ENCODE data around the gene GRIK5. TPM values are rescaled to one million over a fixed set of nuclear protein-coding genes. Genes with fewer than 3 reads are reported as not detected.

The GRIK5 gene
- total RNA-seq, 1 experiment from 2014 or later, result 0.96 TPM

DNA sequence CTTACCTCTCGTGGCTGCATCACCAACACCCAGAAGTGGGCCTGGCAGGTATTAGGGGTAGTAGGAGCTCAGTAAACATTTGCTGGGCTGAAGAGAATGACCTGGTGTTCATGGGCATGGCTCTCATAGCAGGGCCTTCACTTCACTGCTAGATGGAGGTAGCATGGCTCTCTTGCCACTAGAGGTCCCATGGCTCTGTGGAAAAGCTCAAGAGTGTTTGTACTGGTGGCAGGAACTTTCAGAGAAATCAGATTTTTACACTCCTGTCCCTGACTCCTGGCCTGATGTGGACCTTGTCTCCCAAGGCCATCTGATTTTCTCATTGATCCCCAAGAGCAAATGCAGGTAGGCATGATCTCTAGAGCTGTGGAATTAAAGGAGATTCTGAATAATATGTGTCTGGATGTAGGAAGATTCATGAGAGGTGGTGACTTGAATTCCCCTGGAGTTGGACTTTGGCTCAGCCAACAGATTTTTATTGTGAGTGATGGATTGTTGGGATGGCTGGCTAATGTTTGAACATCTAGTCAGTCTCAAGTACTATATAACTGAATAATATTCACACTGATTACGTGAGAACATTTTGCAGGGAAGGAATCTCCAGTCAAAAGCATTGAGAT lies 11.7 kb upstream of the GRIK5 start:
- intact Hi-C loops (cut with micrococcal nuclease; ENCODE audit: unreplicated experiment), result no loop called here
- H4K20me1 ChIP-seq (ENCODE audit: insufficient read depth), result peaks cover 46% of the 10 kb centered on the region
- H3K79me2 ChIP-seq (ENCODE audit: low read depth), result peaks cover 45% of the 10 kb centered on the region
- no peak for DNase-seq
- POLR2A ChIA-PET (ENCODE audit: unreplicated experiment), result interaction anchor here (0.6 kb wide), 1 partner anchor 488 kb away, joined by 4 read pairs; no protein-coding TSS in a partner anchor
- H3K4me1 ChIP-seq (replicated peaks; ENCODE audit: insufficient read depth), result peaks cover 14% of the 10 kb centered on the region
- BruUV-seq (replicated peaks), result no TSS peak
- H3K9me3 ChIP-seq (ENCODE audit: insufficient read depth, low read depth), result no peaks in the 10 kb centered on the region
- H3K4me2 ChIP-seq, result no peak overlapping the region
- H3K27me3 ChIP-seq (ENCODE audit: insufficient read depth, low read depth), result no peaks in the 10 kb centered on the region
- no peaks in the 10 kb centered on the region for H3K9me2 ChIP-seq (ENCODE audit: insufficient read depth)
- peaks cover 6% of the 10 kb centered on the region; the same call in 1 of the 2 replicates for H3K36me3 ChIP-seq (ENCODE audit: low read depth)
- H3K4me3 ChIP-seq, result no peak overlapping the region
- no peak for TF ChIP-seq EZH2 (IDR thresholded peaks at IDR 0.05; ENCODE audit: low read depth)
- TF ChIP-seq, protein P1, sequence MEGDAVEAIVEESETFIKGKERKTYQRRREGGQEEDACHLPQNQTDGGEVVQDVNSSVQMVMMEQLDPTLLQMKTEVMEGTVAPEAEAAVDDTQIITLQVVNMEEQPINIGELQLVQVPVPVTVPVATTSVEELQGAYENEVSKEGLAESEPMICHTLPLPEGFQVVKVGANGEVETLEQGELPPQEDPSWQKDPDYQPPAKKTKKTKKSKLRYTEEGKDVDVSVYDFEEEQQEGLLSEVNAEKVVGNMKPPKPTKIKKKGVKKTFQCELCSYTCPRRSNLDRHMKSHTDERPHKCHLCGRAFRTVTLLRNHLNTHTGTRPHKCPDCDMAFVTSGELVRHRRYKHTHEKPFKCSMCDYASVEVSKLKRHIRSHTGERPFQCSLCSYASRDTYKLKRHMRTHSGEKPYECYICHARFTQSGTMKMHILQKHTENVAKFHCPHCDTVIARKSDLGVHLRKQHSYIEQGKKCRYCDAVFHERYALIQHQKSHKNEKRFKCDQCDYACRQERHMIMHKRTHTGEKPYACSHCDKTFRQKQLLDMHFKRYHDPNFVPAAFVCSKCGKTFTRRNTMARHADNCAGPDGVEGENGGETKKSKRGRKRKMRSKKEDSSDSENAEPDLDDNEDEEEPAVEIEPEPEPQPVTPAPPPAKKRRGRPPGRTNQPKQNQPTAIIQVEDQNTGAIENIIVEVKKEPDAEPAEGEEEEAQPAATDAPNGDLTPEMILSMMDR (conservative IDR thresholded peaks at IDR 0.05), result peak; percentile 62
- CTCF ChIA-PET, result interaction anchor here (0.6 kb wide), 1 partner anchor 10 kb away, joined by 3 read pairs; no protein-coding TSS in a partner anchor
- no peak overlapping the region for H2AFZ ChIP-seq
- no peak overlapping the region for H3K27ac ChIP-seq
- peaks cover 43% of the 10 kb centered on the region for H3F3A ChIP-seq (ENCODE audit: insufficient read depth, low read depth)

GRCh38 chr19:42080764-42081375 lies 10.9 kb upstream of the GRIK5 start:
- no peaks in the 10 kb centered on the region for H3K27me3 ChIP-seq (ENCODE audit: insufficient read depth, low read depth)

GRCh38 chr19:42079886-42080763 lies 10.1 kb upstream of the GRIK5 start:
- Histone ChIP-seq H3F3A (ENCODE audit: insufficient read depth, low read depth) (peaks cover 28% of the 10 kb centered on the region), H3K4me2 (no peak overlapping the region), H3K4me1 (replicated peaks; ENCODE audit: insufficient read depth) (peaks cover 14% of the 10 kb centered on the region), H3K36me3 (ENCODE audit: low read depth) (peaks cover 6% of the 10 kb centered on the region; the same call in 1 of the 2 replicates), H3K27ac (no peak overlapping the region), H4K20me1 (ENCODE audit: insufficient read depth) (peaks cover 48% of the 10 kb centered on the region), H3K4me3 (no peak overlapping the region), H3K9me2 (ENCODE audit: insufficient read depth) (no peaks in the 10 kb centered on the region), H2AFZ (no peak overlapping the region), H3K79me2 (ENCODE audit: low read depth) (peaks cover 56% of the 10 kb centered on the region), H3K27me3 (ENCODE audit: insufficient read depth, low read depth) (no peaks in the 10 kb centered on the region), H3K9me3 (ENCODE audit: insufficient read depth, low read depth) (no peaks in the 10 kb centered on the region)
- TSS peak; percentile 7 for BruUV-seq (replicated peaks)
- intact Hi-C loops (cut with micrococcal nuclease; ENCODE audit: unreplicated experiment), result loop anchor here (5.0 kb wide), 3 partner anchors 48 to 193 kb away; partner anchors contain the start of gene RABAC1
- TF ChIP-seq EZH2 (IDR thresholded peaks at IDR 0.05; ENCODE audit: low read depth), result no peak
- TF ChIP-seq, protein P1 (conservative IDR thresholded peaks at IDR 0.05), result no peak
- DNase-seq, result no peak
- ChIA-PET CTCF (no interaction called here), POLR2A (ENCODE audit: unreplicated experiment) (no interaction called here)

More at GRCh38 chr19:42080764-42081375, 10.9 kb upstream of the GRIK5 start:
- Histone ChIP-seq H3K4me1 (replicated peaks; ENCODE audit: insufficient read depth) (peaks cover 14% of the 10 kb centered on the region), H3K9me2 (ENCODE audit: insufficient read depth) (no peaks in the 10 kb centered on the region), H3F3A (ENCODE audit: insufficient read depth, low read depth) (peaks cover 36% of the 10 kb centered on the region), H3K9me3 (ENCODE audit: insufficient read depth, low read depth) (no peaks in the 10 kb centered on the region), H2AFZ (no peak overlapping the region), H3K4me2 (no peak overlapping the region), H4K20me1 (ENCODE audit: insufficient read depth) (peaks cover 48% of the 10 kb centered on the region), H3K27ac (no peak overlapping the region), H3K36me3 (ENCODE audit: low read depth) (peaks cover 6% of the 10 kb centered on the region; the same call in 1 of the 2 replicates), H3K79me2 (ENCODE audit: low read depth) (peaks cover 53% of the 10 kb centered on the region), H3K4me3 (no peak overlapping the region)
- ChIA-PET CTCF (no interaction called here), POLR2A (ENCODE audit: unreplicated experiment) (no interaction called here)
- no peak for TF ChIP-seq EZH2 (IDR thresholded peaks at IDR 0.05; ENCODE audit: low read depth)
- TF ChIP-seq, protein P1 (conservative IDR thresholded peaks at IDR 0.05), result no peak
- no peak for DNase-seq
- intact Hi-C loops (cut with micrococcal nuclease; ENCODE audit: unreplicated experiment), result no loop called here
- BruUV-seq (replicated peaks), result no TSS peak

All from PC-9 (cell line).